ENCODE measurements around the gene B4GALNT1. TPM values are rescaled to one million over a fixed set of nuclear protein-coding genes. Genes with fewer than 3 reads are reported as not detected.
A peak's percentile ranks its signal among the peaks of the same experiment; 100 is the strongest.

Gene B4GALNT1
- total and polyA plus RNA-seq, 10 of the 15 experiments (the other 5 are each of a cell fraction or from before 2014, with no cell fraction given), result 0.01 to 0.38 (median 0.14) TPM; not detected in 3

- TF ChIP-seq CUX1 (IDR thresholded peaks at IDR 0.05; ENCODE audit: insufficient replicate concordance, low read depth, low read length) (no peak), ASH2L (IDR thresholded peaks at IDR 0.05; ENCODE audit: borderline replicate concordance, low read depth) (no peak), PAX8 (IDR thresholded peaks at IDR 0.05) (no peak), NR2C1 (IDR thresholded peaks at IDR 0.05) (peak; percentile 36; the same call in 1 of the 2 replicates), NBN (IDR thresholded peaks at IDR 0.05) (0 out of 2 replicates have a peak, but pooled peaks have one; percentile 44), E2F4 (IDR thresholded peaks at IDR 0.05; ENCODE audit: low read depth, low read length) (no peak), BRCA1 (IDR thresholded peaks at IDR 0.05; ENCODE audit: low read depth, low read length) (no peak), NRF1 (conservative IDR thresholded peaks at IDR 0.05; ENCODE audit: low read depth, low read length) (no peak), CBX3 (IDR thresholded peaks at IDR 0.05; ENCODE audit: borderline replicate concordance, low read depth) (no peak), NFXL1 (IDR thresholded peaks at IDR 0.05; ENCODE audit: borderline replicate concordance) (no peak)
- TF ChIP-seq, protein P1, sequence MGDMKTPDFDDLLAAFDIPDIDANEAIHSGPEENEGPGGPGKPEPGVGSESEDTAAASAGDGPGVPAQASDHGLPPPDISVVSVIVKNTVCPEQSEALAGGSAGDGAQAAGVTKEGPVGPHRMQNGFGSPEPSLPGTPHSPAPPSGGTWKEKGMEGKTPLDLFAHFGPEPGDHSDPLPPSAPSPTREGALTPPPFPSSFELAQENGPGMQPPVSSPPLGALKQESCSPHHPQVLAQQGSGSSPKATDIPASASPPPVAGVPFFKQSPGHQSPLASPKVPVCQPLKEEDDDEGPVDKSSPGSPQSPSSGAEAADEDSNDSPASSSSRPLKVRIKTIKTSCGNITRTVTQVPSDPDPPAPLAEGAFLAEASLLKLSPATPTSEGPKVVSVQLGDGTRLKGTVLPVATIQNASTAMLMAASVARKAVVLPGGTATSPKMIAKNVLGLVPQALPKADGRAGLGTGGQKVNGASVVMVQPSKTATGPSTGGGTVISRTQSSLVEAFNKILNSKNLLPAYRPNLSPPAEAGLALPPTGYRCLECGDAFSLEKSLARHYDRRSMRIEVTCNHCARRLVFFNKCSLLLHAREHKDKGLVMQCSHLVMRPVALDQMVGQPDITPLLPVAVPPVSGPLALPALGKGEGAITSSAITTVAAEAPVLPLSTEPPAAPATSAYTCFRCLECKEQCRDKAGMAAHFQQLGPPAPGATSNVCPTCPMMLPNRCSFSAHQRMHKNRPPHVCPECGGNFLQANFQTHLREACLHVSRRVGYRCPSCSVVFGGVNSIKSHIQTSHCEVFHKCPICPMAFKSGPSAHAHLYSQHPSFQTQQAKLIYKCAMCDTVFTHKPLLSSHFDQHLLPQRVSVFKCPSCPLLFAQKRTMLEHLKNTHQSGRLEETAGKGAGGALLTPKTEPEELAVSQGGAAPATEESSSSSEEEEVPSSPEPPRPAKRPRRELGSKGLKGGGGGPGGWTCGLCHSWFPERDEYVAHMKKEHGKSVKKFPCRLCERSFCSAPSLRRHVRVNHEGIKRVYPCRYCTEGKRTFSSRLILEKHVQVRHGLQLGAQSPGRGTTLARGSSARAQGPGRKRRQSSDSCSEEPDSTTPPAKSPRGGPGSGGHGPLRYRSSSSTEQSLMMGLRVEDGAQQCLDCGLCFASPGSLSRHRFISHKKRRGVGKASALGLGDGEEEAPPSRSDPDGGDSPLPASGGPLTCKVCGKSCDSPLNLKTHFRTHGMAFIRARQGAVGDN (IDR thresholded peaks at IDR 0.05), result peak; percentile 80
- TF ChIP-seq, protein P2, sequence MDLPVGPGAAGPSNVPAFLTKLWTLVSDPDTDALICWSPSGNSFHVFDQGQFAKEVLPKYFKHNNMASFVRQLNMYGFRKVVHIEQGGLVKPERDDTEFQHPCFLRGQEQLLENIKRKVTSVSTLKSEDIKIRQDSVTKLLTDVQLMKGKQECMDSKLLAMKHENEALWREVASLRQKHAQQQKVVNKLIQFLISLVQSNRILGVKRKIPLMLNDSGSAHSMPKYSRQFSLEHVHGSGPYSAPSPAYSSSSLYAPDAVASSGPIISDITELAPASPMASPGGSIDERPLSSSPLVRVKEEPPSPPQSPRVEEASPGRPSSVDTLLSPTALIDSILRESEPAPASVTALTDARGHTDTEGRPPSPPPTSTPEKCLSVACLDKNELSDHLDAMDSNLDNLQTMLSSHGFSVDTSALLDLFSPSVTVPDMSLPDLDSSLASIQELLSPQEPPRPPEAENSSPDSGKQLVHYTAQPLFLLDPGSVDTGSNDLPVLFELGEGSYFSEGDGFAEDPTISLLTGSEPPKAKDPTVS (IDR thresholded peaks at IDR 0.05; ENCODE audit: low read depth, low read length), result no peak
- TF ChIP-seq, protein P3, sequence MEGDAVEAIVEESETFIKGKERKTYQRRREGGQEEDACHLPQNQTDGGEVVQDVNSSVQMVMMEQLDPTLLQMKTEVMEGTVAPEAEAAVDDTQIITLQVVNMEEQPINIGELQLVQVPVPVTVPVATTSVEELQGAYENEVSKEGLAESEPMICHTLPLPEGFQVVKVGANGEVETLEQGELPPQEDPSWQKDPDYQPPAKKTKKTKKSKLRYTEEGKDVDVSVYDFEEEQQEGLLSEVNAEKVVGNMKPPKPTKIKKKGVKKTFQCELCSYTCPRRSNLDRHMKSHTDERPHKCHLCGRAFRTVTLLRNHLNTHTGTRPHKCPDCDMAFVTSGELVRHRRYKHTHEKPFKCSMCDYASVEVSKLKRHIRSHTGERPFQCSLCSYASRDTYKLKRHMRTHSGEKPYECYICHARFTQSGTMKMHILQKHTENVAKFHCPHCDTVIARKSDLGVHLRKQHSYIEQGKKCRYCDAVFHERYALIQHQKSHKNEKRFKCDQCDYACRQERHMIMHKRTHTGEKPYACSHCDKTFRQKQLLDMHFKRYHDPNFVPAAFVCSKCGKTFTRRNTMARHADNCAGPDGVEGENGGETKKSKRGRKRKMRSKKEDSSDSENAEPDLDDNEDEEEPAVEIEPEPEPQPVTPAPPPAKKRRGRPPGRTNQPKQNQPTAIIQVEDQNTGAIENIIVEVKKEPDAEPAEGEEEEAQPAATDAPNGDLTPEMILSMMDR (IDR thresholded peaks at IDR 0.05 in 2 of 3, conservative IDR thresholded peaks at IDR 0.05 in 1 of 3; ENCODE audit: control insufficient read depth in 2 of 3, extremely low read depth in 1 of 3, insufficient read depth in 1 of 3, low read depth in 3 of 3, low read length in 3 of 3), result no peak
Observed at GRCh38 chr12:57590864-57591781, 41.9 kb downstream of the B4GALNT1 start, which contains the start of gene PIP4K2C (continued).
